CD4-positive, alpha-beta T cell treated with Interleukin-17A for 1 hour (primary cell): ENCODE measurements around the gene GTPBP2.
"Not testable (repeated sequence)": the region's sequence is repeated elsewhere in the genome, so short reads cannot be mapped to it uniquely, and the experiment has no call there.

Experiments
- DNase-seq: peaks from one replicate; pipeline ENCODE4 v3.0.0-alpha.2; 2020

GTPBP2 gene, protein sequence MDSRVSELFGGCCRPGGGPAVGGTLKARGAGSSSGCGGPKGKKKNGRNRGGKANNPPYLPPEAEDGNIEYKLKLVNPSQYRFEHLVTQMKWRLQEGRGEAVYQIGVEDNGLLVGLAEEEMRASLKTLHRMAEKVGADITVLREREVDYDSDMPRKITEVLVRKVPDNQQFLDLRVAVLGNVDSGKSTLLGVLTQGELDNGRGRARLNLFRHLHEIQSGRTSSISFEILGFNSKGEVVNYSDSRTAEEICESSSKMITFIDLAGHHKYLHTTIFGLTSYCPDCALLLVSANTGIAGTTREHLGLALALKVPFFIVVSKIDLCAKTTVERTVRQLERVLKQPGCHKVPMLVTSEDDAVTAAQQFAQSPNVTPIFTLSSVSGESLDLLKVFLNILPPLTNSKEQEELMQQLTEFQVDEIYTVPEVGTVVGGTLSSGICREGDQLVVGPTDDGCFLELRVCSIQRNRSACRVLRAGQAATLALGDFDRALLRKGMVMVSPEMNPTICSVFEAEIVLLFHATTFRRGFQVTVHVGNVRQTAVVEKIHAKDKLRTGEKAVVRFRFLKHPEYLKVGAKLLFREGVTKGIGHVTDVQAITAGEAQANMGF

DNA sequence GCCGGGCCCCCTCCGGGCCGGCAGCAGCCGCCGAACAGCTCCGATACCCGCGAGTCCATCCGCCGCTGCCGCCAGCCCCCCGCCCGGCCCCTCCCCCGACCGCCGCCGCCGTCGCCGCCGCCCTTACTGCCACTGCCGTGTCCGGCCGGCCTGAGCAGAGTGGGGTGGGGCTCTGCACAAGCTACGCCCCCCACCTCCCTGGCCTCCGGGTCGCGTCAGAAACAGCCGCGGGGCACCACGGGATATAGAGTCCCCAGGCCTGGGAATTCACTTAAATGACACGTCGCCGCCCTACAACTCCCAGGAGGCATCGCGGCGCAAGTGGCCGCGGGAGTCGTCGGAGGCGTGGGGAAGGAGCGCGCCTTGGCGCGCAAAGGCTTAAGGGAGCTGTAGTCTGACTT is at the start of gene GTPBP2:
Gene GTPBP2 (minus strand): TSS at position 161 of the 401 bp plus-strand sequence. CDS start 102 bp downstream, at position 59.
- DNase-seq = peak; percentile 96

DNA sequence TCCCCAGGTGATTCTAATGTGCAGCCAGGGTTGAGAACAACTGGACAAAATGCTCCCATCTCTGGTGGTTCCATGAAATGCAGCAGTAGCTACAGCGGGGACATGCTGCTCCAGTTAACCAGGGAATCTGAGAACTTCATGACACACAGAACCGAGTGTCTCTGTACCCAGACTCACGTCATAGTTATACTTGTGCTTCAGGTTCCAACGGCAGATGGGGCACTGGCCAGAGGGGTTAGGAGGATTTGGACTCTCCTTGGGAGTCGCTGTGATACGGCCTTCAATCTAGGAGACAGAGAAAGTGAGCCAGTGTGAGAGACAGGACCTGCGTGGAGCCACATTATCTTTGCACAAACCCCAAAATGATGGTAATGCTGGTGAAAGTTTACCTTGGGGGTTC is 49.3 kb upstream of the GTPBP2 start:
- DNase-seq = no peak

DNA sequence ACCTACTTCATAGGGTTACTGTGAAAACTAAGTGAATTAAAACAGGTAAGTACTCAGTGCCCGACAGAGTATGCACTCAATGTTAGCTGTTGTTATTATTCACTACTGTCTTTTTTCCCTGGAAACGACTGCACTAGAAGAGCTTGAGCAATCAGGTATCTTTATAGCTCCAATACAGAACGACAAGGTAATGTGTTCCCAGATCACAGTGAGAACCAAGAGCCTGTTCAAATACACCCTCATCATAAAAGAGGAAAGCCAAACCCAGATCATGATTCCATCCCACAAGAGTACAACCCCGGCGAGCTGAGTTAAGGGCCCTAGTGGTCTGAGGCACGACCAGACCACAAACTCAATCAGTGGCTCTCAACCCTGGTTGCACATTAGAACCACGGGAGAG is 48.7 kb upstream of the GTPBP2 start:
- DNase-seq = no peak

DNA sequence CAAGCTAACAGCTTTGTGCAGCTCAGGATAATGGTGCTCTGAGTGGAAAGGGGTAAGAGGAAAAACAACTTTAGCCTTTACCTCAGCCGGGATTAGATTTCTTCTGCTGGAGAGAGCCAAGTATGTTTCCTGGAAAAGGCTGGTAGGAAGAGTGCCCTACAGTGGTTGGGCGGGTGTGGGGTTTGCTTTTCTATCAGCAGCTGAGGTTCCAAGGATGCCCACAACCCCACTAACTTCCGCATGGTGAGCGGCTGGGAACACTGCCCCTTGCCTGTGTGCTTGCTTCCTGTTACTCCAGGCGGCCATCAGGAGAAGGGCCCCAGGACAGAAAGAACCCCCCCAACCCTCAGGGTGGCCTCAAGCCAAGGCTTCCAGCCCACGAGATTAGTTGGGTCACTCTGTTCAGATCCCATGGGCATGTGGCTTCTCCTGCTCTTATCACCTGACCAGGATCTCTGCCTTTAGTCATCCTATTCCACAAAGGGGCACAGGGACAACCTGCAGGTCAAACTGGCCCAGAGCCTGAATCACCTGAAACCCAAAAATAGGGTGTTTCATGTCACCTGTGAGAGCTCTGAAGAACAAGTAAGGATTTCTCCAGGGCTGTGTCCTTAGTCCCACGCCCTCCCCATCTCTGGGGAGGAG is 48.0 kb upstream of the GTPBP2 start:
- DNase-seq = no peak

DNA sequence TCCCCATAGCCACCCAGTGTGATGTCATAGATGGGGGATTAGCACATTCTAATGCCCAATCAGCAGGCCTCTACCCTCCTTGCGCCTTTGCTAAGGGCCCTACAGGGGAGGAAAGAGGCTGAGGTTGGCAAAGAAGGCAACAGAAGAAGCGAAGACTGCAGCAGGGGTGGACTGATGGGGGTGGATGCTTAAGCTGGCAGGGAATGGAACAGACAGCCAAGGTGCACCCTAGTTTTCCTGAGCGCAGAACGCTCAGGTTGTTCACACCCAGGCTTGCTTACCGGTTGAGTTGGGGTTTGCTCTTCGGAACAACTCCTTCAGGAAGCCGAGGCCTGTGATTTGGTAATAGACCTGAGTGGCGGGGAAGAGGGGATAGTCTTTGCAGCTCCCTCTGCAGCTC is 45.9 kb upstream of the GTPBP2 start:
- DNase-seq = no peak

DNA sequence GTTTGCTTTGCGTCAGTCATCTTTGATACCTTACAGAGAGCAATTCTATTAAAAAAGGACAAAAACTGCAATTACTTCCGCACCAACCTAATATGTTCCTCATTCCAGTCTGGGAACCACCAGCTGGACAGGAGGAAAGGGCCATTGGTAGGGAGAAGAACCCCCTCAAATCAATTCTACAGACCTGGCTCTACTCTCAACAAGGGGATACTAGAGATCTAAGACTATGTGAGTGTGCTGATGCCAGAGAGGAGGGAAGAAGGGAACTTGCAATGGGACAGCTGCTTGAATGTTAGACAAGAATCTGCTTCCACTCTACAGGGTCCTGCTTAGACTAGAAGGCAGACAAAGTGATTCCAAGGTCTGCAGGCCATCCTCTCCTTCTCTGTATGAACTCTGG is 45.2 kb upstream of the GTPBP2 start:
- no peak for DNase-seq

DNA sequence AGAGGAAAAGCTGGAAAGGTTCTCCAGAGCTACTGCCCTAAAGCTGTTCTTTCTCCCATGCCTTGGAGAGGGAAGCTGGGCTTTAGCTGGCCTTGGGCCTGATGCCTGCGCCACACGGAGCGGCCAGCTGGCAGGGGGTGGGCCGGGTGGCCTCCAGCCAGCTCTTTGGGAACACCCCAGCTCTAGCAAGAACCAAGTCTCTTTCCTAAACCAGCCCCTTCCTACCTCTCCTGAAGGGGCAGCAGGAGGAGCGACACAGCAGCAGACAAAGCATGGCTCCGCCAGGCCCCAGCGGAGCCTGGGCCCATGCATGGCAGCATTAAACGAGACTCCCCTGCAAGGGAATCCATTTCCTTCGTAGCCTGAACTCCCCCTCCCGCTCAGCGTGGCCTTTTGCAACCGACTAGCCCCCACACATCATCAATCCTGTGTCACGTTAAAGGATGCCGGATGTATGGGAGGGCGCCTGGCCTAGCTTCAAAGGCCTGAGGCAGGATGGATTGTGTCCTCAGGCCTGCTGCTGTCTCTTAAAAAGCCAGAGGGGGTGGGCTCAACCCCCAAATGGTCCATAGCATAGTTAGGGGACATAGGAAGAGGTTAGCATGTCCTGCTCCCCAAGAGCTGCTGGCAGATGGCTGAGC is 44.5 kb upstream of the GTPBP2 start:
- no peak for DNase-seq

DNA sequence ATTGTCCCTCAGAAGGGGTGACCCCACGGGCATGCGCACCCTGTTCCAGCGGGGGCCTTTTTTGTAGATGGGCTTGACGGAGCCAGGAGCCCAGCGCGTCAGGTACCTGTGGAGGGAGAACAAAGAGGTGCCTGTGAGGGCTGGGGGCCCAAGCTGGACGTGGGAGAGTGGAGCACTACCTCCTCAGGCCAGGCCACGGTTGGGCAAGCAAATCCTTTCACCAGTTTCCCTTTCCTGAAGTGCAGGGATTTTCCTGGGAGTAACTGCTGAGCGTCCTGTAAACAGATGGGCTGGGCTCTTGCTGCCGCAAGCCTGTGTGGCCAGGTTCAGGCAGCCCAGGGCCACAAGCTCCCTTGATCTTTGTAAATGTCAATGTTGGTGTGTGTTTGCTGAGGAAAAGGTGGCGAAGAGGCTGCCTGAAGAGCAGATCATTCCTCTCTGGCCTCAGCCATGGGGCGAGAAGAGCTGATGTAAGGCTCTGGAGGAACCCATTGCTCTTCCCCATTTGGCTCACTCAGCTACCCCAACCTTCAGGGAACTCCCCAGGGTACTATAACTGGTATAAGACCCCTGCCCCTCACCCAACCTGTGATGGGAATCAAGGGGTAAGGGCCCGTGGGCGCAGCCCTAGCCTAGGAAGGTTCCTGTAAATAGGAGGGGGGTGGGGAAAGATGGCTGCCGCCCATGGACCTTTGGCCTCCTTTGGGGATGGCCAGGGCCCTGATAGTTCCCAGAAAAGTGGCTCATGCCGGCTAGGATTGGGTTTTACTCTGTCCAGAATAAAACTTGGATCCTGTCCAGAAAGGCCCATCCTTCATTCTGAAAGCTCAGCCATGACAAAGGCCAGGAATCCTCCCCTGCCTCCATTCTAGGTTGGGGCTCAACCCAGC is 43.0 kb upstream of the GTPBP2 start:
- no peak for DNase-seq

DNA sequence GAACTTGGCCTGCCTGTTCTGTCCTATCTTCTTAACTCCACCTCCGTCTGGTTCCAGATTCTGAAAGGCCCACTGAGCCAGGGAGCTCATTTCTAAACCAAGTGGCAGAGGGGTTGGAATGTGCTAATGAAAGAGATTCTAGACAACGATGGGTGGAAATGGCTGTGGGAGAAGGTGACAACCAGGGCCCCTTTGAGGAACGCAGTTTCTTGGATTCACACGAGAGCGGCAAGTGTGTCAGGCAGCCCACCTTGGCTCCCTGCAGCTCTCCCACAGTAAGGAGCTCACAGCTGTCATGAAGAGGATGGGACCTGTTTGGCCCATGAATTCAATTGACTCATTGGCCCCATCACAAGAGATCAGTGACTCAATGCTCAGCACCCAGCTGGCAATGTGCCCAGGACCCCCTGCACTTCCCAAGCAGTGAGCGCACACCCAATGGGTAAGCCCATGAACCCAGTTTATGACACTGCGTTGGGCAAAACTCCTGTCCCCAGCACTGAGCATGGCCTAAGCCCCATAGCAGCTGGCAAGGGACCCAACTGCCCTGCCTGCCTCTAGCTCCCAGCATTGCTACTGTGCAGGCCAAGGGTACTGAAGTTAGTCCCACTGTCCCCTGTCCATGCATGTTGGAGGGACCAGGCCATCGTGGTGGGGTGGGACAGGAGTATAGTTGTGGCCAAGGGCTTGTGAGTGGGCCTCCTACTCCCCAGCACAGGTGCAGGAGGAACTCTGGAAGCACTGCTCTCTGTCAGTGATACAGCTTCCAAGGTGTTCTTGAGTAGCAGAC is 42.1 kb upstream of the GTPBP2 start:
- no peak for DNase-seq

DNA sequence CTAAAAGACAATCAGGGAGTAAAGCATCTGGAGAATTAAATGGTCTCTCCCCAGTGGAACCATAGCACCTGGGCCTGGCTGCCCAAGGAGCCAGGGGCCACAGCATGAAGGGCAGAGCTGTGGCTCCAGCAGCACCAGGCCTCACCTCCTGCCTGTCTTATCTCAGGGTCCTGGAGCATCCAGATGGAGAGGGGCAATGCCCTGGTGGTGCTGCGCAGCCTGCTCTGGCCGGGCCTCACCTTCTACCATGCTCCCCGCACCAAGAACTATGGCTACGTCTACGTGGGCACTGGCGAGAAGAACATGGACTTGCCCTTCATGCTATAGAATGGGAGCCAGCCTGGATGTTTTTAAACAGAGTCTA is 41.5 kb upstream of the GTPBP2 start:
- DNase-seq = no peak

DNA sequence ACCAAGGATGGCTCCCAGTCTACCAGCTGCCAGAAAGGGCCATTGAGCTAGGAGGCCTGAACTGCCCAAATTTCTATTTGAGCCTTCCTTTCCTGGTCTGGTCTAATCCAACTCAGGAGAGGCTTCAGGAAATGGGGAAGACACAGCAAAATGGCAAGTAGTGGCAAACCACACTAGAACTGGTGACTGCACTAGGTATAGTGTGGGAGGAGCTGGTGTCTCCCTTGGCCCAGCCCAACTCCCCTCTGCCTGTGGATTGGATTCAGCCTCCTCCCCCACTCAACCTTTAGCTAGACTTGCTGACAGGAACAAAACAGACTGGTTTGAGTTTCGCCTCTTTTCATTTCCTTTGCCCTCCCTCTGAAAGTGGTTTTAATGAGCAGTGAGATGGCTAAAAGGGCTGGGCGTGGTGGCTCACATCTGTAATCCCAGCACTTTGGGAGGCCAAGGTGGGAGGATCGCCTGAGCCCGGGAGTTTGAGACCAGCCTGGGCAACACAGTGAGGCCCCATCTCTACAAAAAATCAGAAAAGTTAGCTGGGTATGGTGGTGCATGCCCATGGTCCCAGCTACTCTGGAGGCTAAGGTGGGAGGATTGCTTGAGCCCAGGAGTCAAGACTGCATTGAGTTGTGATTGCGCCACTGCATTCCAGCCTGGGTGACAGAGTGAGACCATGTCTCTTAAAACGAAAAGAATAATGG is 41.0 kb upstream of the GTPBP2 start:
- no peak for DNase-seq

DNA sequence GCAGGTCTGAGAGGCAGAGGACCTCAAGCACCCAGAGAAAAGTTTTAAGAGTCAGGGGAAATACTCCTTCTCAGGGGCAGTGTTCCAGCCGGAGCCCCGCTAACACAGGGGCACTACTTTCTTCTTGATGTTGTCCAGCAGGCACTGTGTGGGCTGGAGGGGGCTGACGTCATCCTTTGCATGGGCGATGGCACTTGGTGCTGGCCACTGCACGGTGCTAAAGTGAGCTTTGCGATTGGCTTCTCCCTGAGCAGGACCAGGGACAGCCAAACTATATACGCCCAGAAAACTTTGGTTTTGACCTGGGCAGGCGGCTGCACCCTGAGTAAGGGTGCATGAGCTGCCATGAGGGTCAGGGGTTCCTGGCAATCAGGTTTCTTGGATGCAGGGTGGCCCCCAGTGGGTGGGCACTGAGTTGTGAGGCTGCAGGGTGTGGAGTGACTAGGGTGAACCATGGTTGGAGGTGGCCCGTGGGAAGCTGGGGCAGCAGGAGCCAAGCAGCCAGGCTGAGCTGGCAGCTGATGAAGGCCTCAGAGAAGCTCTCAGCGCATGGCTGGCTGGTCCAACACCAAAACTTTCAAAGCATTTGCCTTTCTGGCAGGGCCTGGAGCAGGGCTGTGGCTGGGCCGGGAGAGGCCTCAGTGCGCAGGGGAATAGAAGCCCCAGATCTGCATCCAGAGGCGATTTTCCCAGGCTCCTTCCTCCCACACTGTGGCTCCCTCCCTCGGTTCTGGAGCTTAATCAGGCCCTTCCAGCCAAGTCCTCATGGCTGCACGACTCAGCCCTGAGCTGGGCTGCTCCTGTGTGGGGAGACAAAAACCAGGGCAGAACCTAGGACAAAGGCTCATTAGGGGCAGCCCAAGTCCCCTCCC is 40.2 kb upstream of the GTPBP2 start:
- no peak for DNase-seq

DNA sequence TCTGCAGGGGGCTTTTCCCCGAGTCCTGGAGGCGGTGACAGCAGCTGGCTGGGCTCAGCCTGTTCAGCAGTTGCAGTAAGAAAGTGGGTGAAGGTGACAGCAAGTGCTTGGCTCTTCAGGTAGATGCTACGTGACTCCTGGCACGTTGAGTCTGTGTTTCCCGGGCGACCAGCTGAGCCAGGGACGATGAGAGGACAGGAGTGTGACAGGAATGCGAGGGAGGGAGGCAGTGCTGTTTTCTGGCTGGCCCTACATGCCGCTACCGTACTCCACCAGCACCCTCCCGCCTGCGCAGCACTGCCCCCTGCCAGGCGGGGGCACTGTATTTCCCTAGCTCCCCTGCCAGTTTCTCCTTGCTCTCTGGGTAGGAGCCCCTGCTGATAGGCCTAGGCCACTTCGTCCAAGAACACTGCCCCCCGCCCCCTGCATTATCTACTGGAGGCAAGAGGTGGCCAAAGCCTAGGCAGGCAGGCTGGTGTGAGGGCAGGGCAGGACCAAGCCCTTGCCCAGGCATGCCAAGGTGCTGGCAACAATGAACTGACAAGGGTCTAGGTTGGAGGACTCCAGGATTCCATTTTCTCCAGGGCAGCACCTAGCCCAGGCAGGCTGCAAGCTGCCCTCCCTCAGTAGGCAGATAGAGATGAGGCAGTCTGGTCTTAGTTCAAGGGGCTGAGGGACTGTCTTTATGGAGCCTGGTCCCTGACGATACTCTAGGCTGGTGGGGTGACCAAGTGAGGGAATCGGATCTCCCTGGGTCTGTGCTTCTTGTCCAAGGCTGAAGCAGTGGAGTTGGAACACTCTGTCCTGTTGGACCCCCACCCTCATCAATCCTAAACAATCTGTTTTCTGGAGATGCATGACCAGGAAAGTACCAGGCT is 39.3 kb upstream of the GTPBP2 start:
- peak; percentile 42 for DNase-seq

DNA sequence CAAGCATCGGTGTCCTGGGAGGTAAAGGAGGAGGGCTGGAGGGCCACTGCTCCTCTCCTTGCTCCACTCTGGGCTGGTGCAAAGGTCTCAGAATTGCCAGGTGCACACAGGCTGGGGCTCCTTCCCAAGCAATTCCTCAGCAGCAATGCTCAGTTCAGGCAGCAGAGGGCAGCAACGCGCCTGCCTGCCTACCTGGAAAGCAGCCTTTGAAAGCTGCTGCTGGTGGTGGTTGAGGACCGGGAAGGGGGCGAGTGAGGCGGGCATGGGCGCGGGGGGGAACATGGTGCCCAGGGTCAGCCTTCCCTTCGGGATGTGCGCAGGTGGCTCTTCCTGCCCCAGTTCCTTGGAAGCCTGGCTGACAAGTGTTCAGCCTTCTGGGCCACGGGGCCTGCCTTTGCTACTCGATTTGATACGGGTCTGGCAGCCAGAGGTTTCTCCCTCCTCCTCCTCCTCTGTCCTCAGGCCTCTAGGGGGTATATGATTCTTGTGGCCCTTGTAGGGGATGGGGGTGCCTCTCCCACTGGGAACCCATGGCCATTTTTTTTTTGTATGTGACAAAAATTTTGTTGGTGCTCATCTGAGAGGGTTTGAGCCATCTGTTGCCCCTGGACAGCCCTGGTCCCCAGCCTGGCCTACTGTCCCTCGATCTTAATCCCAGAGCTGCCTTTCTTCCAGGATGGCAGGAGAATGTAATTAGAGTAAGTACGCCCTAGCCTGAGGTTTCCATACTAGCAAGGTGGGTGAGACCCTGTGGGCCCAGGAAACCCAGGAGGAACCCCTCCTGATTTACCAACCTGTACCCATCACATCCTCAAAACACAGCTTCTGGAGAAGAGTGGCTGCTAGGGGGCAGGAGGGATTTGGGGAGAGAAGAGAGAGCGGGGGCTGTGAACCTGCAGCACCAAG is 38.4 kb upstream of the GTPBP2 start:
- peak; percentile 76 for DNase-seq

DNA sequence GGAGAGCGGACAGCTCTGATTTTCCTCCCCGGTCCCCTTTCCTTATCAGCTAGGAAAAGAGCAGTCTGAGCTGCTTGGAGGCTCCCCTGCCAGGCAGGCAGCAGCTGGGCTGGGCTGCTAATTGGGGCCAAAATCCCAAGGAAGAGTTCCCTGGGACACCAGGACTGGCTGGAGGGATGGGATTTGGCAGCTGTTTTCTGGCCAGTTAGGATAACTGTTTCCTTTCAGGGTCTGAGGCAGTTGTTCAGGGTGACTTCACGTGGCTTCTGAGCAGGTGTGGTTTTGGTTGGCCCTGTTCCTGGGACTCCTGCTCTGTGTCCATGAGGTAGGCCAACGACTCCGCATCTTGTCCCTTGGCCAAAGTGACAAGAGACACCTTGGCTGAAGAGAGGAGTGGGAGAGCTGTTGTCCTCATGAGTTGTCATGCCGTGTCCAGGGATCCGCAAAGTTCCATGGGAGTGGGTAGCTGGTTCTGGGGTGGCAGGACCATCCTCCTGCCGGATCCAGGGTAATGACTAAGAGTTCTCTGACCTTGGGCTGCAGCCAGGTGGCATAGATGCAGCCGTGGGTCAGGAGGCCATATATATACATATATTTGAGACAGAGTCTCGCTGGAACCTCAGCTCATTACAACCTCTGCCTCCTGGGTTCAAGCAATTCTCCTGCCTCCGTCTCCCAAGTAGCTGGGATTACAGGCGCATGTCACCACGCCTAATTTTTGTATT is 37.3 kb upstream of the GTPBP2 start:
- DNase-seq = no peak

DNA sequence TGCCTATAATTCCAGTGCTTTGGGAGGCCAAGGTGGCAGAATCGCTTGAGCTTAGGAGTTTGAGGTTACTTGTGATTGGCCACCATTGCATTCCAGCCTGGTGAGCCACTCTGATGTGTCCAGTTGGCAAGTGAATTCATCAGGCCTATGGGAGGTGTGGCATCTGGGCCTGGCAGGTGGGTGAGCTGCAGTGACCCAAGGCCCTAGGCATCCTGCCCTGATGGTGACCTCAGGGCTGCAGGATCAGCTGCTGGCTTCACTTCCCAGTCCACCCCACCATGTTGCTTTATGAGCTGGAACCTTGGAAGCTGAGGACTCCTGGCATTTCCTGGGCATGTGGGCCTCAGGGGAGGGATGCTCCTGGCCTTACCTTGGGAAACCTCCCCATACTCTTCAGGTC is 36.3 kb upstream of the GTPBP2 start:
- no peak for DNase-seq

DNA sequence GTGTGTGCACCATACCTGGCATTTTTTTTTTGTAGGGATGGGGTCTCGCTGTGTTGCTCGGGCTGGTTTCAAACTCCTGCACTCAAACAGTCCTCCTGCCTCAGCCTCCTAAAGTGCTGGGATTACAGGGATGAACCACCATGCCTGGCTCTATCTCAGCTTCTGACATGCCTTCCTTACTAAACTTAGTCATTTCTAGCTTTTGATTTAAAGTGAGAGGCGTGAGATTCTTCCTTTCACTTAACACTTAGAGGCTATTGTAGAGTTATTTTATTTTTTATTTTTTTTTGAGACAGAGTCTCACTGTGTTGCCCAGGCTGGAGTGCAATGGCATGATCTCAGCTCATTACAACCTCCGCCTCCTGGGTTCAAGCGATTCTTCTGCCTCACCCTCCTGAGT is 33.9 kb upstream of the GTPBP2 start:
- DNase-seq = not testable (repeated sequence)
